ENCODE data around the gene OTOR. TPM values are rescaled to one million over a fixed set of nuclear protein-coding genes. Genes with fewer than 3 reads are reported as not detected.

Gene OTOR
- total RNA-seq, 1 donor from 2014 or later: not detected

DNA sequence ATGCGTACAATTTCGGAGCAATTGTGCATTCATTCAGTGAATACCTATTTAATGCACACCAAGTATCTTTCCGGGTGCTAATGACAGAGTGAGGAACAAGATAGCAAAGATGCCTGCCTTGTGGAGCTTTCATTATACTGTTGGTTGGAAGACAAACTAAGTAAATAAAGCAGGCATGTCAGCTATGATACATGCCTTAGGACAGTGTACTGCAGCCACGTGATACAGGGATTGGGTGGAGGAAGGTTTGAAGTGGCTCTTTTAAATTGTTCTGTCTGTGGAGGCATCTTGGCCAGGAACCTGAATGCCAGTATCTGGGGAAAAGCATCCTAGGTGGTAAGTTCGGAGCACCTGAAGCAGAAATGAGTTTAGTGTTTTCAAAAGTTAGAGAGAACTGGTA is 3.0 kb upstream of the OTOR start:
- peaks cover 6 to 18% (median 15%) of the 10 kb centered on the region in 3 donors for H3K36me3 ChIP-seq (ENCODE audit: control insufficient read depth in 3 of 3, insufficient read depth in 3 of 3, low read length in 3 of 3)
- H3K4me3 ChIP-seq (ENCODE audit: low read length in 3 of 3): no peak overlapping the region
- no peaks in the 10 kb centered on the region for H3K27me3 ChIP-seq (ENCODE audit: control insufficient read depth in 3 of 3, insufficient read depth in 3 of 3, low read length in 3 of 3)
- no peak overlapping the region for H3K9ac ChIP-seq (ENCODE audit: low read depth in 1 of 3, low read length in 3 of 3)
- no peaks in the 10 kb centered on the region for H3K9me3 ChIP-seq (ENCODE audit: control insufficient read depth in 3 of 3, low read length in 3 of 3)
- no peaks in the 10 kb centered on the region for H3K4me1 ChIP-seq (ENCODE audit: control insufficient read depth in 3 of 3, insufficient read depth in 3 of 3, low read length in 3 of 3)
- H3K27ac ChIP-seq (ENCODE audit: low read depth, low read length): no peak overlapping the region

DNA sequence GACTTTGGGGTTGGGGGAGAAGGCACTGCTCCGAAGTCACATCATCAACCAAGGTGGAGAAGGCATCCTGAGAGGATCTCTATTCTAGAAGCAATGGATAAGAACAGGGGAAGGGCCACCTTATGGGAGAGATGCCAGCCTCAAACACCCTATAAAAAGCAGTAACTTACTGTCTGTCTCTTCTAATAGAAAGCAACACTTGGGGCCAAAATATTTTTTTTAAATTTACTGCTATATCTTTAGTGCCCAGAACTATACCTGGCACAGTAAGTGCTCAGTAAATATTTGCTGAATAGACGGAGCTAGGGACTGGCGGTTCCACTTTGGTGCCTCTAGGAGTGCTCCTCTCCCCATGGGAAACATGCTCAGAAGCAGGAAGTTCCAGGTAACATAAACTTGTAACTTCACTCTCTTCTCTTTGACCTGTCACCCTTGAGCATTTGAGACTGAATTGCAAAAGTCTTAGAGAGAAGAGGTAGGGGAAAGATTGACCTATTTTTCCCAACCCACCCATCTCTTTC is 807 bp upstream of the OTOR start:
- Histone ChIP-seq H3K4me3 (ENCODE audit: low read length in 3 of 3) (no peak overlapping the region), H3K36me3 (ENCODE audit: control insufficient read depth in 3 of 3, insufficient read depth in 3 of 3, low read length in 3 of 3) (peaks cover 0 to 4% (median 0%) of the 10 kb centered on the region in 3 donors)

DNA sequence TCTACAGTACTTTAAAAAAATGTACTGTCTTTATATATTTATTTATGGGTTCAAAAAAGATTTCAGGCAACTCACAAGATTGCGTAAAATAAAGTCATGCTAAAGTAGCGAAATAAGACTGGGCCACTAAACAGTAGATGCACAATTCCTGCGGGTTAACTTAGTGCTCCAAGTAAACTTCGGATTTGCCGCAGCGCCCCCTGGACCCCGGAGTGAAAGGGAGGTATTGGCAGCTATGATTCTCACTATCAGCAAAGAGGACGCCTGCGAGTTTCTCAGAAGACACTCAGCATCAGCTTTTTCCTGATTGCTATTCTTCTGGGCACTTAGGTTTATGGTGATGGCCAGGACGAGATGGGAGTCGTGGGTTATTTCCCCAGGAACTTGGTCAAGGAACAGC is 1.4 kb downstream of the OTOR start:
- Histone ChIP-seq H3K9me3 (ENCODE audit: control insufficient read depth in 3 of 3, low read length in 3 of 3) (no peaks in the 10 kb centered on the region), H3K27ac (ENCODE audit: low read depth, low read length) (no peak overlapping the region), H3K27me3 (ENCODE audit: control insufficient read depth in 3 of 3, insufficient read depth in 3 of 3, low read length in 3 of 3) (no peaks in the 10 kb centered on the region), H3K9ac (ENCODE audit: low read depth in 1 of 3, low read length in 3 of 3) (no peak overlapping the region), H3K4me3 (ENCODE audit: low read length in 3 of 3) (no peak overlapping the region), H3K4me1 (ENCODE audit: control insufficient read depth in 3 of 3, insufficient read depth in 3 of 3, low read length in 3 of 3) (no peaks in the 10 kb centered on the region), H3K36me3 (ENCODE audit: control insufficient read depth in 3 of 3, insufficient read depth in 3 of 3, low read length in 3 of 3) (no peaks in the 10 kb centered on the region)

More for the DNA sequence above, 807 bp upstream of the OTOR start:
- Histone ChIP-seq H3K9me3 (ENCODE audit: control insufficient read depth in 3 of 3, low read length in 3 of 3) (no peaks in the 10 kb centered on the region), H3K27ac (ENCODE audit: low read depth, low read length) (no peak overlapping the region), H3K4me1 (ENCODE audit: control insufficient read depth in 3 of 3, insufficient read depth in 3 of 3, low read length in 3 of 3) (no peaks in the 10 kb centered on the region), H3K9ac (ENCODE audit: low read depth in 1 of 3, low read length in 3 of 3) (no peak overlapping the region), H3K27me3 (ENCODE audit: control insufficient read depth in 3 of 3, insufficient read depth in 3 of 3, low read length in 3 of 3) (no peaks in the 10 kb centered on the region)

DNA sequence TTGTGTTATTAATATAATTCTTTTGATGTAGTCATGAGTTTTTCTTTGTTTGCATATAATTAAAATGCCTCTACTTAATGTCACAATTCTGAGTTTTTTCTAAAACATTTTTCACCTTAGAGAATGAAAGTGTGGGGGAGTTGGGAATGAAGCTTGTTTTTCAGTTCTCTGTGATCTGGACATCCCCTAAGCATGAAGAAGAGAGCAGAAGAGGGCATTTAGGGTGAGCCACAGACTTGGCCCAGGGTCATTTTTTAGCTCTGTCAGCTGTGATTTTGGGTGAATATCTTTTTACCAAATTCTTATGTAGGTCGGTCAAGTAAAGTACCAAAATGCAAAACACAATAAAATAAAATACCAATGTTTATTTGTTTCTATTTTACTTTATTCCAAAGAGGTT is 3.9 kb downstream of the OTOR start:
- no peaks in the 10 kb centered on the region for H3K27me3 ChIP-seq (ENCODE audit: control insufficient read depth in 3 of 3, insufficient read depth in 3 of 3, low read length in 3 of 3)
- H3K9ac ChIP-seq (ENCODE audit: low read depth in 1 of 3, low read length in 3 of 3): no peak overlapping the region
- no peaks in the 10 kb centered on the region for H3K36me3 ChIP-seq (ENCODE audit: control insufficient read depth in 3 of 3, insufficient read depth in 3 of 3, low read length in 3 of 3)
- H3K4me3 ChIP-seq (ENCODE audit: low read length in 3 of 3): no peak overlapping the region
- no peak overlapping the region for H3K27ac ChIP-seq (ENCODE audit: low read depth, low read length)
- no peaks in the 10 kb centered on the region for H3K4me1 ChIP-seq (ENCODE audit: control insufficient read depth in 3 of 3, insufficient read depth in 3 of 3, low read length in 3 of 3)
- no peaks in the 10 kb centered on the region for H3K9me3 ChIP-seq (ENCODE audit: control insufficient read depth in 3 of 3, low read length in 3 of 3)

DNA sequence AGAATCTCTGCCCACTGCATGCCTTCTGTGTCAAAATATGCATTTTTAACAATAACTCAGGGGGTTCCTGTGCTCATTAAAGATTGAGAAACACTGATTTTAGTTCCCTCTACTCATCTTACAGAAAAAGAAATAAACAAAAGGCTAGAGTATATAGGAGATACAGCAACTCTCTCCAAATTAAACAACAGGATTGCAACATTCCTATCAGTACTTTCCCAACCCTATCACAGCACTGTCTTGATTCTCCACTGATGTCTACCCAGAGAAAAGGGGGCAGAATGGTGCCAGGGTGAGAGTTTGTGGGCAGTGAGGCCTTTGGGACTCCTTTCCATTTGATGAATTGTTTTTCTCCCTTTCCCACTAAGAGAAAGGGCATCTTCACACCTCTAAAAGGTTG is 4.7 kb downstream of the OTOR start:
- Histone ChIP-seq H3K9ac (ENCODE audit: low read depth in 1 of 3, low read length in 3 of 3) (no peak overlapping the region), H3K9me3 (ENCODE audit: control insufficient read depth in 3 of 3, low read length in 3 of 3) (no peaks in the 10 kb centered on the region), H3K4me1 (ENCODE audit: control insufficient read depth in 3 of 3, insufficient read depth in 3 of 3, low read length in 3 of 3) (no peaks in the 10 kb centered on the region), H3K4me3 (ENCODE audit: low read length in 3 of 3) (no peak overlapping the region), H3K27ac (ENCODE audit: low read depth, low read length) (no peak overlapping the region), H3K27me3 (ENCODE audit: control insufficient read depth in 3 of 3, insufficient read depth in 3 of 3, low read length in 3 of 3) (no peaks in the 10 kb centered on the region), H3K36me3 (ENCODE audit: control insufficient read depth in 3 of 3, insufficient read depth in 3 of 3, low read length in 3 of 3) (no peaks in the 10 kb centered on the region)

DNA sequence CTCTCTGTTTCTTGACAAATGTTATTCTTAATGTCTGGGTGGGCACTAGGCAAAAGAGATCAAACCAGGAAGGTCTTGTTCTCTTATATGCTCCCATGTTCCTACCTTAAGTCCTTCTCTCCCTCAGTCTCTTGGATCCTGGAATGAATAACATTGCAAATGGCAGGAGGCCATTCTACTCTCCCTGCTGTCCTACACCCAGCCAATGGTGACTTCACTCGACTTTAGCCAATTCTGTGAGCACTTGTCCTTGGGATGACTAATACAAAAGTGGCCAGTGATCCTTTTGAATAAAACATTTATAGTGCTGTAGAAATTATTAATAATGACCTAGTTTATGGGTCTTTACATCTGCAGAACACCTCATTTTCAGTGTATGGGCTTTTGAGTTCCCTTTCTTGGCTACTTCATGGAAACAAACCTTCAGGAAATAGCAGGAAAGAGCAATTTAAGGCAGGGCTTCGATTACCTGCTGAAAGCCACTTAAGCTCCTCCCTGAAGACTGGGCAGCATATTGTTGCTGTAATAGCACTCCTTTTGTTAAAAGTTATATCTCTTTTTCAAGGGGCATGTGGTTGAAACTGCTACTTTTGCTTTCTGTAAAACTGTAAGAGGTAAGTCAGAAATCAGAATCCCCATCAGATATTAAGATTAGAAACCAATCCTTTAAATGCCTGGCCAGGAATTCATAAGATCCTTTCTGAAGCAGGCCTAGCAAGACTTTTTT is 10.5 kb downstream of the OTOR start:
- Histone ChIP-seq H3K27ac (ENCODE audit: low read depth, low read length) (no peak overlapping the region), H3K27me3 (ENCODE audit: control insufficient read depth in 3 of 3, insufficient read depth in 3 of 3, low read length in 3 of 3) (peaks cover 0 to 3% (median 0%) of the 10 kb centered on the region in 3 donors), H3K9me3 (ENCODE audit: control insufficient read depth in 3 of 3, low read length in 3 of 3) (no peaks in the 10 kb centered on the region), H3K36me3 (ENCODE audit: control insufficient read depth in 3 of 3, insufficient read depth in 3 of 3, low read length in 3 of 3) (no peaks in the 10 kb centered on the region), H3K4me1 (ENCODE audit: control insufficient read depth in 3 of 3, insufficient read depth in 3 of 3, low read length in 3 of 3) (peaks cover 0 to 5% (median 2%) of the 10 kb centered on the region in 3 donors), H3K4me3 (ENCODE audit: low read length in 3 of 3) (no peak overlapping the region), H3K9ac (ENCODE audit: low read depth in 1 of 3, low read length in 3 of 3) (no peak overlapping the region)

DNA sequence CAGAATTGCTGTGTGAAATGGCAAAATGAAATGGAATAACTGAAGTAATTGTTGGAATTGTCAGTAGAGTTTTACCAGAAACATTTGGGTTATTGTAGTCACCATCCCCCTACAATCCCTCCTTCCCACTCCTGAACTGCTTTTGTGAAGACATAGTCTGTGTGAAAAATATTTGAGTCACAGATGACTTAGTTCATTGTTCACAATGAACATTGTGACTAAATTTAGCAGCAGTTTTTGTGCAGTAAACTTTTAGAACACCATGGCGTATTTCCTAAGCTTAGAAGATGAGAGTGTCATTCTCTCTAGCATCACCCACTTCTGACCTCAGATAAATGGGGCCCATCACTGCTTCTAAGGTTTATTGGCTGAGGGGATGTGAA is 11.0 kb downstream of the OTOR start:
- H3K36me3 ChIP-seq (ENCODE audit: control insufficient read depth in 3 of 3, insufficient read depth in 3 of 3, low read length in 3 of 3): no peaks in the 10 kb centered on the region
- H3K27ac ChIP-seq (ENCODE audit: low read depth, low read length): no peak overlapping the region
- peaks cover 0 to 5% (median 2%) of the 10 kb centered on the region in 3 donors for H3K4me1 ChIP-seq (ENCODE audit: control insufficient read depth in 3 of 3, insufficient read depth in 3 of 3, low read length in 3 of 3)
- H3K27me3 ChIP-seq (ENCODE audit: control insufficient read depth in 3 of 3, insufficient read depth in 3 of 3, low read length in 3 of 3): peaks cover 0 to 5% (median 0%) of the 10 kb centered on the region in 3 donors
- H3K4me3 ChIP-seq (ENCODE audit: low read length in 3 of 3): no peak overlapping the region
- no peak overlapping the region for H3K9ac ChIP-seq (ENCODE audit: low read depth in 1 of 3, low read length in 3 of 3)
- no peaks in the 10 kb centered on the region for H3K9me3 ChIP-seq (ENCODE audit: control insufficient read depth in 3 of 3, low read length in 3 of 3)

DNA sequence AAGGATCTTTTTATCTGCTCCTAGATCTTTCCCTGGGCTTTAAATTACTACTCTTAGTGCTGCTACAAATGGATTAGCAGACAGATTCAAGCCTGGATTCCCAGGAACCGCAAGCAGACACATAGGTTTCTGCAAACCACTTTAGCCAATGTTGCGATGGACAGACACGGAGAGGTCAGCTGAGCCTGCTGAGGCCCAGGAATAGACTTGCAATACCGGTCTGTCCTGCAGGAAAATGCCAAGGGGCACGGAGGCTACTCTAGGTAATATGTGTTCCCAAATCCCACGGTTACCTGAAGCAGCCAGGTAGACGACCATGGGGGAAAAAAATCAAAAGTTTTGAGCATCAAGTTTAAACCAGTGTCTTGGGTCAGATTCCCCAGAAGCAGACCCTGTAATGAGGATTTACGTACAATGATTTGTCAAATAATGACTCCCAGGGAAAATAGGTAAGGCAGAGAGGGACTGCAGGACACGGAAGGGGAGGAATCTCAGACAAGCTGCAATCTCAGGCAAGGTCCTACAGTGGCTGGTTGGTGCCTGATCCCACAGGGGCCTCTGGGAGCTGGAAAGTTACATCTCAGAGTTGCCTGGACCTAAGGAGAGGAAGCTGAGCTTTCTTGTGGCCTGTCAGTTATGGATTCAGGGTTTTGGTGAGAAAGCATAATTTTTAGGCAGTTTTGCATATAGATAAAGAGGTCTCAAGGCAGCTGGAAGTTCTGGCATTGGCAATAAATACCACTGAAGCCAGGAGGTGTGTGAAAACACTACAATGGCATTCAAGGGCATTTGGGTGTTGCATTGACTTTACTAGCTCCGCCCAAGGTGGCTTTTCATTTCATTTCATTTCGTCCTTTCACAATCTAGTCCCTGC is 12.5 kb downstream of the OTOR start:
- Histone ChIP-seq H3K36me3 (ENCODE audit: control insufficient read depth in 3 of 3, insufficient read depth in 3 of 3, low read length in 3 of 3) (no peaks in the 10 kb centered on the region), H3K4me3 (ENCODE audit: low read length in 3 of 3) (no peak overlapping the region), H3K27me3 (ENCODE audit: control insufficient read depth in 3 of 3, insufficient read depth in 3 of 3, low read length in 3 of 3) (peaks cover 0 to 7% (median under 1%) of the 10 kb centered on the region in 3 donors), H3K27ac (ENCODE audit: low read depth, low read length) (no peak overlapping the region), H3K9ac (ENCODE audit: low read depth in 1 of 3, low read length in 3 of 3) (peak overlapping the region in 1 of 3 donors; percentile 67), H3K9me3 (ENCODE audit: control insufficient read depth in 3 of 3, low read length in 3 of 3) (no peaks in the 10 kb centered on the region), H3K4me1 (ENCODE audit: control insufficient read depth in 3 of 3, insufficient read depth in 3 of 3, low read length in 3 of 3) (peaks cover 0 to 5% (median 2%) of the 10 kb centered on the region in 3 donors)

DNA sequence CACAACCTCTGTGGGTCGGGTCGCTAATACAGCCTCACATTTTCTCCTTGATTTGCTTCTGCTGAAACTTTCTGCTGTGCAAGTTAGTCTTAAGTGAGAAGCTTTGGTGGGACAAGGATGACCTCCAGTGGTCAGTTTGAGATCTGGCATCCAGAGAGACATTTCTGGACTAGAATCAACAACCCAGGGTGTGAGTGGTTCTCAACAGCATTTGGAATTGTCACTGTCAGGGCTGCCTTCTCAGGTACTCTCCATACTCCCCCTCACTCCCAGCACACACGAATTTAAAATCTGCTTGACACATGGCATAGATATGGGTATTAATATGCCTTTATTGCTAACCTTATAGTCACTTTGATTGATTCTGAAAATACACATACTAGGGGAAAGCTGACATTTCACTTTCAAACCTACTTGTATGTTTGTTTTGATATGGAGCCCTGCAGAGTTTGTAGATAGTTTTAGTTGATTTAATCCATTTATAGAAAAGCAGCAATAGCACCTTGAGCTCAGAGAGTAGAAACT is 13.2 kb downstream of the OTOR start:
- Histone ChIP-seq H3K4me1 (ENCODE audit: control insufficient read depth in 3 of 3, insufficient read depth in 3 of 3, low read length in 3 of 3) (peaks cover 0 to 5% (median 2%) of the 10 kb centered on the region in 3 donors), H3K4me3 (ENCODE audit: low read length in 3 of 3) (no peak overlapping the region)

More for the DNA sequence above, 13.2 kb downstream of the OTOR start:
- Histone ChIP-seq H3K27me3 (ENCODE audit: control insufficient read depth in 3 of 3, insufficient read depth in 3 of 3, low read length in 3 of 3) (peaks cover 0 to 10% (median 3%) of the 10 kb centered on the region in 3 donors), H3K9ac (ENCODE audit: low read depth in 1 of 3, low read length in 3 of 3) (peak overlapping the region in 1 of 3 donors; percentile 67), H3K36me3 (ENCODE audit: control insufficient read depth in 3 of 3, insufficient read depth in 3 of 3, low read length in 3 of 3) (no peaks in the 10 kb centered on the region), H3K9me3 (ENCODE audit: control insufficient read depth in 3 of 3, low read length in 3 of 3) (no peaks in the 10 kb centered on the region), H3K27ac (ENCODE audit: low read depth, low read length) (no peak overlapping the region)
